ENCODE results near the gene GLIS1. TPM values are rescaled to one million over a fixed set of nuclear protein-coding genes. Genes with fewer than 3 reads are reported as not detected.

GLIS1 gene
- polyA plus RNA-seq, 3 donors = not detected

- no peaks in the 10 kb centered on the region for H3K27me3 ChIP-seq (ENCODE audit: control insufficient read depth in 2 of 2, insufficient read depth in 2 of 2, low read length in 2 of 2)
- WGBS (ENCODE audit: insufficient coverage) = 91% methylated on average over 15 of the region's 17 CpGs
- H3K9ac ChIP-seq (ENCODE audit: insufficient read depth, low read length, poor library complexity, severe bottlenecking) = no peak overlapping the region
- no peak overlapping the region for H3K27ac ChIP-seq (ENCODE audit: low read depth in 1 of 2, low read length in 2 of 2)
- H2AFZ ChIP-seq (ENCODE audit: insufficient read depth, low read depth, low read length, poor library complexity, severe bottlenecking) = no peak overlapping the region
- no peak overlapping the region for H3K4me2 ChIP-seq (replicated peaks; ENCODE audit: extremely low read depth, low read length, poor library complexity, severe bottlenecking)
- no peaks in the 10 kb centered on the region for H3K4me1 Mint-ChIP-seq
- peaks cover 0 to 8% (median 0%) of the 10 kb centered on the region in 3 donors for H3K27me3 Mint-ChIP-seq (ENCODE audit: low read depth in 3 of 3)
- H3K4me3 Mint-ChIP-seq = no peak overlapping the region
- no peaks in the 10 kb centered on the region for H4K20me1 ChIP-seq (ENCODE audit: insufficient read depth, low read length)
- no peak for DNase-seq
- no peaks in the 10 kb centered on the region for H3K79me2 ChIP-seq (ENCODE audit: insufficient read depth, low read length)
- no peak overlapping the region for H3K4me3 ChIP-seq (replicated peaks in 1 of 3; ENCODE audit: low read depth in 2 of 3, low read length in 3 of 3)
- no peak overlapping the region for H3K27ac Mint-ChIP-seq
- intact Hi-C loops (cut with micrococcal nuclease) = no loop called here
- no peaks in the 10 kb centered on the region for H3K36me3 ChIP-seq (replicated peaks in 1 of 2; ENCODE audit: control insufficient read depth in 1 of 2, insufficient read depth in 2 of 2, low read length in 2 of 2)
- H3K9me3 ChIP-seq (replicated peaks in 1 of 2; ENCODE audit: control insufficient read depth in 1 of 2, insufficient read depth in 1 of 2, low read length in 2 of 2) = no peaks in the 10 kb centered on the region
- H3K4me1 ChIP-seq (ENCODE audit: control insufficient read depth in 1 of 2, insufficient read depth in 2 of 2, low read length in 2 of 2) = no peaks in the 10 kb centered on the region
- no peak for TF ChIP-seq CTCF (IDR thresholded peaks at IDR 0.05)
- H3K9me3 Mint-ChIP-seq = no peaks in the 10 kb centered on the region
- no peaks in the 10 kb centered on the region for H3K36me3 Mint-ChIP-seq
These were observed 193.1 kb downstream of the GLIS1 start for GRCh38 chr1:53545663-53546408.

- peaks cover 0 to 8% (median 0%) of the 10 kb centered on the region in 3 donors for H3K27me3 Mint-ChIP-seq (ENCODE audit: low read depth in 3 of 3)
- H3K27ac Mint-ChIP-seq = no peak overlapping the region
- Histone ChIP-seq H3K4me2 (replicated peaks; ENCODE audit: extremely low read depth, low read length, poor library complexity, severe bottlenecking) (no peak overlapping the region), H3K4me3 (replicated peaks in 1 of 3; ENCODE audit: low read depth in 2 of 3, low read length in 3 of 3) (no peak overlapping the region), H3K9ac (ENCODE audit: insufficient read depth, low read length, poor library complexity, severe bottlenecking) (no peak overlapping the region), H3K27me3 (ENCODE audit: control insufficient read depth in 2 of 2, insufficient read depth in 2 of 2, low read length in 2 of 2) (no peaks in the 10 kb centered on the region), H3K27ac (ENCODE audit: low read depth in 1 of 2, low read length in 2 of 2) (no peak overlapping the region), H3K4me1 (ENCODE audit: control insufficient read depth in 1 of 2, insufficient read depth in 2 of 2, low read length in 2 of 2) (no peaks in the 10 kb centered on the region), H3K79me2 (ENCODE audit: insufficient read depth, low read length) (no peaks in the 10 kb centered on the region), H3K36me3 (replicated peaks in 1 of 2; ENCODE audit: control insufficient read depth in 1 of 2, insufficient read depth in 2 of 2, low read length in 2 of 2) (no peaks in the 10 kb centered on the region), H3K9me3 (replicated peaks in 1 of 2; ENCODE audit: control insufficient read depth in 1 of 2, insufficient read depth in 1 of 2, low read length in 2 of 2) (no peaks in the 10 kb centered on the region), H2AFZ (ENCODE audit: insufficient read depth, low read depth, low read length, poor library complexity, severe bottlenecking) (no peak overlapping the region), H4K20me1 (ENCODE audit: insufficient read depth, low read length) (no peaks in the 10 kb centered on the region)
- no peaks in the 10 kb centered on the region for H3K36me3 Mint-ChIP-seq
- H3K4me1 Mint-ChIP-seq = no peaks in the 10 kb centered on the region
- intact Hi-C loops (cut with micrococcal nuclease) = no loop called here
- DNase-seq = no peak
- no peak for TF ChIP-seq CTCF (IDR thresholded peaks at IDR 0.05)
- H3K9me3 Mint-ChIP-seq = no peaks in the 10 kb centered on the region
- WGBS (ENCODE audit: insufficient coverage) = 86% methylated on average over 2 of the region's 6 CpGs
- H3K4me3 Mint-ChIP-seq = no peak overlapping the region
These were observed 194.0 kb downstream of the GLIS1 start for GRCh38 chr1:53544728-53545515.
